ENCODE results near the gene MSLN.
A peak's percentile ranks its signal among the peaks of the same experiment; 100 is the strongest.

MSLN gene

DNA sequence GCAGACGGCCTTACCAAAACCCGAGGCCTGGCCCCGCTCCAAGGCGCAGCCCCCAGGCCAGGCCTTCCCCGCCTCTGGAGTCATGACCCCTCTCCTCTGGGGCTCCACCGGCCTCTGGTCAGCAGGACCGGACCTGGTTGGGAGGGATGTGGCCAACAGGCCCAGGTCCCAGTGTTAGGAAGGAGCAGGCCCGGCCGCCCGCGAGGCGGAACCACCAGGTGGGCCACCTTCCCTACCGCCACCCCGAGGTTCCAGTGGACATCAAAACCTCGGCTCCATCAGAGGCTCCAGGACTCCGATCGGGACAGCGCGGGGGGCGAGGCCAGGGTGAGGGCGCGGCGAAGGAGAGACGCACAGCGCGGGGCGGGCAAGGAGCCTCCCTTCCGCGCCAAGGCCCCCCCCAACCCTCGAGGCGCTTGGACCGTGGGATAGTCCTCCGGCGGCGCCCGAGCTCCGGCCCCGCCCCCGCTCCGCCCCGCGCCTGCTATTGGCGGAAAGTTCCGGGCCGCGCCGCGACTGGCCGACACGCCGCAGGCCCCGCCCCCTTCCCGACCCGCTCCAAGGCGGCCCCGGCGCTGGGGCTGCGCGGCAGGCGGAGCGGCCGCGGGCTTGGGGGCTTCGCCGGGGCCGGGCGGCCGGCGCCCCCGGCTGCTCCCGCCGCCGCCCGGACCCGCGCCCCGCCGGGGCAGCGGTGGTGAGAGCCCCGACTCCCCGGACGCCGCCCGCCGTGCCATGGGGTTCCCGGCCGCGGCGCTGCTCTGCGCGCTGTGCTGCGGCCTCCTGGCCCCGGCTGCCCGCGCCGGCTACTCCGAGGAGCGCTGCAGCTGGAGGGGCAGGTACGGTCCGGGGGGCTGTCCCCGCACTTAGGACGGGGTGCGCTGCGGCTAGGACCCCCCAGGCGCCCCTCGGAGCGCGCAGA, 45.7 kb upstream of the MSLN start, which contains the start of gene METRN:
METRN (plus strand) TSS at position 561 of the 919 bp plus-strand sequence; CDS start at position 733, 172 bp downstream.
- CTCF ChIA-PET = interaction anchor here (1.2 to 1.4 kb wide), 4 partner anchors 31 to 81 kb away, joined by 3 to 5 read pairs (median 4); partner anchors contain the start of gene JMJD8
- peak; percentile 84 for DNase-seq (ENCODE audit: low spot score)
- TF ChIP-seq CTCF (conservative IDR thresholded peaks at IDR 0.05; ENCODE audit: low read depth) = no peak
- peak within 1 kb of the TSS; percentile 95 for H3K27ac ChIP-seq
- POLR2A ChIA-PET (ENCODE audit: low non-redundant PET) = interaction anchor here (0.6 kb wide), 1 partner anchor 8 kb away, joined by 6 read pairs; no protein-coding TSS in a partner anchor

DNA sequence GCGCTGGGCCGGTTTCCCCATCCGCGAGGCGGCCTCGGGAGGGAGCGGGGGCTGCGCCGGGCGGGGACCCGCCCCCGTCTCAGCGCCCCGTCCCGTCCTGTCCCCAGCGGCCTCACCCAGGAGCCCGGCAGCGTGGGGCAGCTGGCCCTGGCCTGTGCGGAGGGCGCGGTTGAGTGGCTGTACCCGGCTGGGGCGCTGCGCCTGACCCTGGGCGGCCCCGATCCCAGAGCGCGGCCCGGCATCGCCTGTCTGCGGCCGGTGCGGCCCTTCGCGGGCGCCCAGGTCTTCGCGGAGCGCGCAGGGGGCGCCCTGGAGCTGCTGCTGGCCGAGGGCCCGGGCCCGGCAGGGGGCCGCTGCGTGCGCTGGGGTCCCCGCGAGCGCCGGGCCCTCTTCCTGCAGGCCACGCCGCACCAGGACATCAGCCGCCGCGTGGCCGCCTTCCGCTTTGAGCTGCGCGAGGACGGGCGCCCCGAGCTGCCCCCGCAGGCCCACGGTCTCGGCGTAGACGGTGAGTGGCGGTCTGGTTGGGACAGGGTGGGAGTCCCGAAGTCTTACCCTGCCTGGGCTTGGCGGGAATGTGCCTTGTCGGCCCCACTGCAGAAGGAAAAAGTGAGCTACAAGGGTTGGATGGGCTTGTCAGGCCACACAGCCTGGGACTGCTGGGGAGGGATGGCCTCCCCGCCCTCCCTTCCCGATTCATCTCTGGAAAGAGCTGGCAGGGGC, 44.9 kb upstream of the MSLN start:
- TF ChIP-seq CTCF (conservative IDR thresholded peaks at IDR 0.05; ENCODE audit: low read depth) = peak; percentile 54
- CTCF ChIA-PET = interaction anchor here (0.6 to 1.4 kb wide), 7 partner anchors 14 to 361 kb away, joined by 3 to 4 read pairs (median 3); partner anchors contain the start of gene JMJD8
- peak overlapping the region; percentile 95 for H3K27ac ChIP-seq
- POLR2A ChIA-PET (ENCODE audit: low non-redundant PET) = interaction anchor here (0.6 to 0.8 kb wide), 2 partner anchors 9 to 73 kb away, joined by 6 to 7 read pairs; partner anchors contain the start of gene CHTF18
- DNase-seq (ENCODE audit: low spot score) = no peak

DNA sequence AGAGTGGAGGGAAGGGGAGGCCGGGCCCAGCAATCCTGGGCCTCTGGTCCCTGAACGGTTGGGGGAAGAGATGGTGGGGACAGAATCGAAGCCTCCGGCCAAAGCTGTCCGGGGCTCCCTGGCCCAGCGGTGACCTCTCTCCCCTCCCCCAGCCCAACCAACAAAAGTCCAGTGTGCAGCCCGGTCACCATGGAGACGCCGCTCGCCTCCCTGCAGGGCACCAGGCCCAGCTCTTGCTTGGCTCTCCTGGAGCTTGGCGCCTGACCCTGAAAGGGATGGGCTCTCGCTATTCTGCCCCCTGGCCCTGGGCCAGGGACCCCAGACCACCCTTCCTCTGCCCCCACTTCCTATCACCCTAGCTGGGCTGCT, 44.4 kb upstream of the MSLN start:
- no peak for DNase-seq (ENCODE audit: low spot score)
- CTCF ChIA-PET = interaction anchor here (0.6 to 1.4 kb wide), 7 partner anchors 14 to 360 kb away, joined by 3 to 4 read pairs (median 3); partner anchors contain the start of gene JMJD8
- H3K27ac ChIP-seq = peak overlapping the region; percentile 95
- POLR2A ChIA-PET (ENCODE audit: low non-redundant PET) = interaction anchor here (0.8 kb wide), 1 partner anchor 72 kb away, joined by 7 read pairs; the partner anchor contains the start of gene CHTF18
- TF ChIP-seq CTCF (conservative IDR thresholded peaks at IDR 0.05; ENCODE audit: low read depth) = no peak

DNA sequence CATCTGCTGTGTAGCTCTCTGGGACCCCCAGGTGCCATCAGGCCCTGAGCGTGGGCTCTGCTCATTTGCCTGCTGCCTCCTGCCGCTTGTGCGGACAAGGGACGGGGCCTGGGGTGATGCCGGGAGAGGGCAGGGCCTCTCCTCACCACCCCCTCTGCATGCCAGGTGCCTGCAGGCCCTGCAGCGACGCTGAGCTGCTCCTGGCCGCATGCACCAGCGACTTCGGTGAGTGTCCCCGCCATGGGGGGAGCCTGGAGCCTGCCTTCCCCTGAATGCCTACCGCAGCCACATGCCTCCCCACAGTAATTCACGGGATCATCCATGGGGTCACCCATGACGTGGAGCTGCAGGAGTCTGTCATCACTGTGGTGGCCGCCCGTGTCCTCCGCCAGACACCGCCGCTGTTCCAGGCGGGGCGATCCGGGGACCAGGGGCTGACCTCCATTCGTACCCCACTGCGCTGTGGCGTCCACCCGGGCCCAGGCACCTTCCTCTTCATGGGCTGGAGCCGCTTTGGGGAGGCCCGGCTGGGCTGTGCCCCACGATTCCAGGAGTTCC, 43.7 kb upstream of the MSLN start:
- peak overlapping the region; percentile 95 for H3K27ac ChIP-seq
- ChIA-PET CTCF (no interaction called here), POLR2A (ENCODE audit: low non-redundant PET) (interaction anchor here (0.8 kb wide), 1 partner anchor 72 kb away, joined by 7 read pairs; the partner anchor contains the start of gene CHTF18)
- DNase-seq (ENCODE audit: low spot score) = no peak
- TF ChIP-seq CTCF (conservative IDR thresholded peaks at IDR 0.05; ENCODE audit: low read depth) = no peak

DNA sequence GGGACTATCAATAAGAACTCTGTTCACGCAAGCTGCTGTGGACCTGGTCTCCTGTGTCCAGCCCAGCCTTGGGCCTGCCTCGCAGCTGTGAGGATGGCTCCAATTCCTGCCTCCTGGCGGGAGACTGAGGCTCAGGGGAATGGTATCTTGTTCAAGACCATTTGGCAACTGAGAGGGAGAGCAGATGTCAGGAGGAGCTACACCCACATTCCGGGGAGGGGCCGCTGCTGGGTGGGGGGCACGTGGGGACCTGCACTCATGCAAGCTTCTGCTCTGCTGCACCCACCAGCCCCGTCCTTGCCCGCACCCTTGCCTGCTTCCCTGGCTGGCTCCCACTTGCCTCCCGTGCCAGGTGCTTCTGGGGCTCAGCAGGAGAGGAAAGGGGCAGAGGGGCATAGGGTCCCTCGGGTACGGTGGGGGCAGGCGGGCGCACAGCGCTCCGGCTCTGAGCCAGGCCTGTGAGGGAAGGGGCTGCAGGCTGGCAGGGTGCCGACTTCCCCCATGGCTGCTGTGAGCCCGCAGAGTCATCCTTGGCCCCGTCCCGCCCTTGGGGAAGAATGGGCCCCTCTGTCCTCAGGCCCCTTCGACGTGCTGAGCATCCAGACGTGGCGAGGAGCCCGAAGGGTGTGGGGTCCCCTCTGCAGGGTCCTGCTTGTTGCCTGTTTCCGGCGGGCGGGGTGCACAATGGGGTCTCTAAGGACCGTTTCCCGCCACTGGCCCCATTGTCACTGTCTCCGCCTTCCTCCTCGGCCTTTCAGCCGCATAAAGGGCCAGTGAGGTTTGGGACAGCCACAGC, 42.9 kb upstream of the MSLN start:
- ChIA-PET CTCF (no interaction called here), POLR2A (ENCODE audit: low non-redundant PET) (no interaction called here)
- H3K27ac ChIP-seq = peak overlapping the region; percentile 95
- no peak for TF ChIP-seq CTCF (conservative IDR thresholded peaks at IDR 0.05; ENCODE audit: low read depth)
- DNase-seq (ENCODE audit: low spot score) = no peak
